Right ventricle myocardium superior (tissue), 1 donor: ENCODE measurements around the gene CCDC177. TPM values are rescaled to one million over a fixed set of nuclear protein-coding genes. Genes with fewer than 3 reads are reported as not detected.

Source experiments
- ATAC-seq: fragments of 200-7000 bp; cut with Tn5 transposase; one replicate; pipeline ENCODE4 v1.9.1; 2020; ENCODE audit warnings: mild to moderate bottlenecking; ENCODE audit not compliant: poor library complexity
- DNase-seq: peaks from one replicate; pipeline ENCODE4 v3.0.0-alpha.2; 2020
- intact Hi-C: fragments of 100-400 bp; cut with DNase I; formaldehyde crosslinking; loops from one replicate; pipeline ENCODE4 v1.11.2; 2022
- total RNA-seq: library from RNA; stranded (reverse); fragmentation: NEBNext Ultra II Directional; extraction: Animal tissue kit (Norgen Biotek cat#: 25700); gene quantifications from one replicate; pipeline ENCODE4 v1.2.1, GENCODE V29; 2021
- donor health status: DM: no; HTN: yes; CAD: no; lungs with severe emphysema.

Gene CCDC177
- total RNA-seq, 1 donor from 2014 or later: not detected

DNA sequence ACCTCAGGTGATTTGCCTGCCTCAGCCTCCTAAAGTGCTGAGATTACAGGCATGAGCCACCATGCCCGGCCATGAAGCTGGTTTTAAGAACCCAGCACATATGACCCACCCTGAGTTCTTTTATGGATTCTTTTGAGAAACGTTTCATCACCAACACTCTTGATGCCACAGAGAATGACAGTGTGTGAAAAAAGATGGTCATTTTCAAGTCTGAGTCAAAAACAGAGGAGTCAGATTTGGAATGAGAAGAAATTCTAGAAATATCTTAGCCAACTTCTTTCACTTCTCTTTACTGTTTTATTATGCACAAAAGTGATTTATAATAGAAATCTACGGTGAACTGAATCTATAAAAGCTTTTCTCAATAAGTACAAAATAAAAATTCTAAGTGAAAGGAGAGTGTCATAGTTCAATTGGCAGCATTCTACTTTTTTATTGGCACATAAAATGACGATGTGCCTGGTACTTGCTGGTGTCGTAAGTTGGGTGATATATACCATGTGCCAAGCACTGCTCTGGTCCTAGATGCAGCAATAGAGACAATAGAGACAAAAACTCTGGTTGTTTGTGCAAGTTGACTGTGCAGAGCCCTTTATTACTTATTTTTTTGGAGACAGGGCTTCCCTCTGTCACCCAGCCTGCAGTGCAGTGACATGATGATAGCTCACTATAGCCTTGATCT lies 33.9 kb downstream of the CCDC177 start:
- ATAC-seq (no peak), DNase-seq (no peak)
- intact Hi-C loops: no loop called here

DNA sequence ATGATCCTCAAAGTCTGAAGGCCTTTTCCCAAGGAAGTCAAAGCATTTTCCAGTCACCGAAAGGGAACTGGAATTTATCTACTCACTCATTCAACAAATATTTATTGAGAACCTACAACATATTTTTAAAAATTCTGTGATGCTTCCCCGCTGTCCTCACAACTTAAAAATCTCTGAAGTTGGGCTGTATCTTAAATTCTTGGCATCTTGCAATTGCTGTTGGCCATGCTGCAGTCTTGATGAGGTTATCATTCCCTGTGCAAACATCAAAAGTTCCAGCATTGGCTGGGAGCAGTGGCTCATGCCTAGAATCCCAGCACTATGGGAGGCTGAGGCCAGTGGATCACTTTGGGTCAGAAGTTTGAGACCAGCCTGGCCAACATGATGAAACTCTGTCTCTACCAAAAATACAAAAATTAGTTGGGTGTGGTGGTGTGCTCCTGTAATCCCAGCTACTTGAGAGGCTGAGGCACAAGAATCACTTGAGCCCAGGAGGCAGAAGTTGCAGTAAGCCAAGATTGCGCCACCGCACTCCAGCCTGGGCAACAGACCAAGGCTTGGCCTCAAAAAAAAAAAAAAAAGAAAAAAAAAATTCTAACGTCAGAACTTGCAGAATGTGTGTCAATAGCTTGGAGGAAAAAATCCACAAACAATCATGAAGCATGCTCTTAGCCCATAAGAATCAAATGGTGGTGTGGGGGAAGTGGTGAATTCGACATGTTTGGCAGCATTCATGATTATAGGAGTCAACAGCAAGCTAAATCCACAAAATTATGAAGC lies 34.9 kb downstream of the CCDC177 start:
- ATAC-seq (peak; percentile 27), DNase-seq (peak; percentile 64)
- intact Hi-C loops: no loop called here

DNA sequence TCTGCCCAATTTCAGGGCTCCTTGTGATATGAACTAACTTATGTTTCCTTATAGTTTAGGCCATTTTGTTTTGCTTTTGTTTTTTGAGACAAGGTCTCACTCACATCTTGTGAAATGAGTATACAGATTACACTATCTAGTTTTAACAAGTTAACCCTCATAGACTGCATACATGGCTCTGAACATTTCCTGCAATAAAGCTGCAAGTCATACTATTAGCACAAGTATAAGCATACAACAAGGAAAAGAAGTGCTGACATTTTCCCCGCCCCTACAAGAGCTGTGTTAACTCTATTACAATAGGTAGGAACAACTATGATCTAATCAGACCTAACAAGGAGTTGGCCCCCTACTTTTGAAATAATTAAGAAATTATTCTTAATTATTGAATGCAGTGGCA lies 35.9 kb downstream of the CCDC177 start:
- no peak for ATAC-seq
- DNase-seq: no peak
- intact Hi-C loops: no loop called here

DNA sequence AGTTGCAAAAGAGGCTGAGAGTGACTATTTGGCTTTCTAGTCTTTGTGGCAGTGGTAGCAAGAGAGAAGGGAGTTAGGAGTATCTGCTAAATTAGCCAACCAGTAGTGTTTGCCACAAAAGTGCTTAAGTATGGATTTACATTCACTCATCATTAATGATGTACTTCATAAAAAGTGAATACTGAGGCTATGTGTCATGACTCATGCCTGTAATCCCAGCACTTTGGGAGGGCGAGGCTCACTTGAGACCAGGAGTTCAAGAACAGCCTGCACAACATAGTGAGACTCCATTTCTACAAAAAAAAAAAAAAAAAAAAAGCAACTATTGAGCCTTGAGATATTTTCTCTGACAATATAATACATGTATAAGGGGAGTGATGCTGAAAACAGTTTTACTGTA lies 36.8 kb downstream of the CCDC177 start:
- intact Hi-C loops: no loop called here
- ATAC-seq: no peak

DNA sequence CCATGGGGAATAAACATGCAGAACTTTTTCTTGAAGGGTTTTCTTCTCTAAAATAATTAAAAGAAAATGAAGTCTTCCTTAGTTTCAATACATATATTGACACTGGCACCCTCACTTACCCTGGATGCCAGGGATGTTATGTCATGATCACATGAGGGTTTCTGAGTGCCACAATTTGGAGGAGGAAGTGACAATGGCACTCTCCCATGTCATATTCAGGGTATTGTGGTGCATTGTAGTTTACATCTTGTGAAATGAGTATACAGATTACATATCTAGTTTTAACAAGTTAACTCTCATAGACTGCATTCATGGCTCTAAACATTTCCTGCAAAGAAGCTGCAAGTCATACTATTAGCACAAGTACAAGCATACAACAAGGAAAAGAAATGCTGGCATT lies 37.7 kb downstream of the CCDC177 start:
- intact Hi-C loops: no loop called here
- DNase-seq (no peak), ATAC-seq (no peak)

More for the DNA sequence above, 36.8 kb downstream of the CCDC177 start:
- DNase-seq: no peak

DNA sequence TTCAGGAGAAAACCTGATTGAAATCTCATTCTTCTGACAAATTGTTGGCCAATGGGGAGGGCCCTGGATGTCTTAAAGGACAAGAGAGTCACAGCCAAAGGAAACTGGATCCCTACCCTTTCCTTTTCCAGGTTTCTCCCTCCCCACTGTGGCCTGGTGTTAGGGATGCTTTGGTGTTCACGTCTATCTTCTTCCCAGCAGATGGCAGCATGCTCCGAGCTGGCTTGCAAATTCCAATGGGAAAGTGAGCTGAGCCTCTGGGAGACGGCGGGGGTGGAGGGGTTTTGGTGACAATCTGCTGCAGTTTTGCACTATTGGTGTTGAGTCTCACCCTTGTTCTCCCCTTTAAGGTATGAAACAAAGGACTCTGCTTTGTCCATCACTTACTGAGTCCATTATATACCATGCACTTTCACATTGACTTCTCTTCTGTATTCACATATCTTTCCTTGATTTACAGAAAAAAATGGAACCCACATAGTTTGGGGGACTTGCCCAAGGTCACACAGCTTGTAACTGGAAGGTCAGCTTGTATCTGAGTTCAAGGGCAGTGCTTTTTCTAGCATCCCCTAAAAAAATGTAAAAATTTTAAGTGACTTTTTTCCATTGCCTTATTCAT lies 39.3 kb downstream of the CCDC177 start:
- ATAC-seq: peak; percentile 34
- intact Hi-C loops: no loop called here
- DNase-seq: no peak

DNA sequence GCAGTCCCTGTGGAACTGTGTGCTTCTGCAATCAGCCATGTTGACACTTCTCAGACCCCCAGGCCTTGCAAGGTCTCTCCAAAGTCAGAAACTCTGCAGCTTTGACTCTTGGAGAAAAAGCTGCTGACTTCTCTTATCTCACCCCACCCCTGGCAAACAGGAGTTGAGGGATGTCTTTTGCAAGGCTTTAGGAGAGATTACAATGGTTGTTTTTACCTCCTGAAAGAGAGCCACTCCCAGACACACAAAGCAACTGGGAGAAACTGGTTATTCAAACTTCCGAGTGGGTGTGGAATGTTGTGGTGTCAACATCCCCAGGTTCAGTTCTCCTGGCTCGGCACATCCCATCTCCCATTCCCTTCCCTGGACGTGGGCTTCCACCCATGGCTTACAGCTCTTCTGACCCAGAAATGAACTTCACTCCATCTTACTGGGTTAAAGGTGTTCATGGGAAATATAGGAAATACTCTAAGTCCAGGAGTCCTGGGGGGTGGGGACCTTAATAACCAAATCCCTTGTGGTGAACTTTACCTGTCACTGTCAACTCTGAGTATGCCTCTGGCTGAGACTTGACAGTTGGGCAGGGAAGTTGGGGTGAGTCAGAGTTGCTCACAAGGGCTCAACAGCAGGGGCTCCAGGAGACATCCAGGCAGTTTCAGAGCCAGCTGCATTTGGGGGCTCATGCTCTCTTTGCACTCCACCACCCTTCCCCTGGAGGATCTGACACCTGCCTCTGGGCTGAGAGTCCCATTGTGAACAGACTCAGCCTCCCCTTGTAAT lies 41.9 kb downstream of the CCDC177 start:
- intact Hi-C loops: no loop called here
- no peak for ATAC-seq

DNA sequence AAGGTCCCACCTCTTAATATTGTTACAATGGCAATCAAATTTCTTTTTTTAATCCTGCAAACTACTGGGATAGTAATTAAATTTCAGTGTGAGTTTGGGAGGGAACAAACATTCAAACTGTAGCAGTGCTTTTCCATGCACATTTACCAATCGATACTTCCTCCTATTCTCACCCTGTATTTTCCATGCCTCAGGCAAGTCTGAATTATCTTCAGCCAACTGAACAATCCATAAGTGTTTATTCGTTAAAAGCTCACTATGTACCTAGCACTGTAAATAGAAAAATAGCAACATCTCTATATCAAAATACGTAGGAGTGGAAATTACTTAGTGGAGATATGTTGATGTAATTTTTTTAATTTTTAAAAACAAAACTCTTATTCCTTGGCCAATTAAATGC lies 43.5 kb downstream of the CCDC177 start:
- ATAC-seq (no peak), DNase-seq (no peak)
- intact Hi-C loops: no loop called here

More for the DNA sequence above, 41.9 kb downstream of the CCDC177 start:
- no peak for DNase-seq

DNA sequence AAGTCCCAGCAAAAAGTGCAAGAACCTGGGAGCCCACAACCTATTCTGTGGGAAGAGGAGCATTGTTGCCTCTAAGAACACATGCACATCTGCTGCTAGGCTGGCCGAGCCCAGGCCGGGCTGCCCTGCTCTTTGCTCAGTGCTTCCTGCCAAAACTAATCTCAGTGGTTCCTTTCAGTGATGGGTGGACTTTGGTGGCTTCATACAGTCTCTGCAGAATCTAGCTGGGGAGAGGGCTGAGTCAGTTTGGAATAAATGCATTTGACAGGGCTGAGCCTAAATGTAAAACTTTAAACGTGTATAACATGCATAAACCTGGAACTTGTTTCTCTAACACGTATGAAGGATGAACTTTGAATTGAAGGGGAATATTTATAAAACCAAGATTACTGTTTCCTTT lies 44.6 kb downstream of the CCDC177 start:
- ATAC-seq (no peak), DNase-seq (no peak)
- intact Hi-C loops: no loop called here

DNA sequence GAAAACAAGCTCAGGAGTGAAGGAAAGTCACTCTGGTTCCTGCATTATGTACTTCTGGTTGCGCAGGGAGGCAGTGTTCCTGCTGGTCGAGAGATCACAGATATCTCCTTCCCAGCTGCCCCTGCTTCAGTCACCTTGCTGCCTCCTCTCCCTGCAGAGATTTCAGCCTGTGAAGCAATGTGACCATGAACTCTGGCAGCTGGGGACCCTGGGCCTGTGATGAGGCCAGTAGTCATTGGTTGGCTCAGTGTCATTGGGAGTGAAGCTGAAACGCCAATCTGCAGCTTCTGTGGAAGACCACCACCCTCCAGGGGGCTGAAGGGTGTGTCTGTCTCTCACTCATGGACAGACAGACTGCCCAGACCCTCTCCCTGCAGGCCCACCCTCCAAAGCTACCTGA lies 45.1 kb downstream of the CCDC177 start:
- intact Hi-C loops: no loop called here
- ATAC-seq (no peak), DNase-seq (no peak)

DNA sequence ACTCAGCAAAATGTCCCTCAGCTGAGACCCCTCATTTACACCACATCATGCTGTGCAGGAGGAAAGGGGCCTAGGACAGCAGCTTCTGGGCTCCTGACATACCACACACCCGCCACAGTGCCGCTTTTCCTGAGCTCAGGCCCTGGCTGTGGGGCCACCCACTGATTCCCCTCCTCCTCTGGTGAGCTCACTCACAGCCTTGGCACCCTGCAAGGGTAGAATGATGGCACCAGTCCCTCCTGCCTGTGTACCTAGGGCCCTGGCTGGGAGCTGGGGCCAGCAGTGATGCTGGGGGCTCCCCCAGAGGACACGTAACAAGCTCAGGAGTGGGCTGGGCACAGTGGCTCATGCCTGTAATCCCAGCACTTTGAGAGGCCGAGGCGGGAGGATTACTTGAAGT lies 45.7 kb downstream of the CCDC177 start:
- DNase-seq (no peak), ATAC-seq (no peak)
- intact Hi-C loops: no loop called here

DNA sequence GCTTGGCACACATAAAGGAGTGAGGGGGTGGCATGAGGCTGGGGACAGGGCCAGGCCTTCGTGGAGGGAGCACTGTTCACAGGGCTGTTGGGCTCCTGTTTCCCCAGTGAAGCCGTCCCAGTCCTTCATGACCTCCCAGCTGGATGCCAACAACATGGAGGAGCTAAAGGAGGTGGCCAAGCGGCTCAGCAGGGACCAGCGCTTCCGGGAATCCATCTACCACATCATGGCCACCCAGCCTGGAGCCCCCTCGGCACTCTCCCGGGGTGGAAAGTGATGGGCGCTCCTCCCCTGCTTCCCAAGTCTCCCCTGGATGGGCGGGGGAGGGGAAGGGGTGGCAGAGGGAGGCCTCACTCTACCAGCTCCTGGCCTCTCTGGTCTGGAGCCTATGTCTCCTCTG lies 46.5 kb downstream of the CCDC177 start:
- intact Hi-C loops: no loop called here
- ATAC-seq (no peak), DNase-seq (no peak)

DNA sequence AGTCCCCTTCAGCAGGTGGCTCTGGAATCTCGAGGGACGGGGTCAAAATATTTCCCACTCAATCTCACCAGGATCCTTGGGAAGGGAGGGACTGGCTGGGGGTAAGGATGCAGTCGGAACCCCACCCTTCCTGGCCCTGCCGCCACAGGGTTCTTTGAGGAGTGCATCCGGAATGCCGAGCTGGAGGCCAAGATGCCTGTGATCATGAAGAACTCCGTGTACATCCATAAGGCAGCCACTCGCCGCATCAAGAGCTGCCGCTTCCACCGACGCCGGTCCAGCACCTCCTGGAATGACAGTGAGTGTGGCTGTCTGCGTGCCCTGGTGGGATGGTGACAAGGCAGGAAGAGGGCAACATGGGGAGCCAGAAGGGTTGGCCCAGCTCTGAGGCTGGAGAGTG lies 47.0 kb downstream of the CCDC177 start:
- no peak for ATAC-seq
- intact Hi-C loops: no loop called here
- no peak for DNase-seq

DNA sequence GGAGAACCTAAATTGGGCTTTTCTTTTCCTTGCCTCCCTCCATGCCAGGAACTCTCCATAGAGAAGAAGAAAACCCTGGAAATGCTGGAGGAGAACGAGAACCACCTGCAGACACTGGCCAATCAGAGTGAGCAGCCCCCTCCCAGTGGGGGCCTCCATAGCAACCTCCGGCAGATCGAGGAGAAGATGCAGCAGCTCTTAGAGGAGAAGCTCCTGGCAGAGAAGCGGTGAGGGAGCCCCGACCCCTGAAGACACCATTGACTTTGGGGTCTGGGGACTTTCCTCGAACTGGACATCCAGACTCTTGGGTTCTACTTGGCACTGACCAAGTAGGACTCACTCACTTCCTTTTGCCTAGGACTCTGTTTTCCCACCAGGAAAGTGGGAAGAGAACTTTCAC lies 48.8 kb downstream of the CCDC177 start:
- DNase-seq: no peak
- intact Hi-C loops: no loop called here
- ATAC-seq: no peak

DNA sequence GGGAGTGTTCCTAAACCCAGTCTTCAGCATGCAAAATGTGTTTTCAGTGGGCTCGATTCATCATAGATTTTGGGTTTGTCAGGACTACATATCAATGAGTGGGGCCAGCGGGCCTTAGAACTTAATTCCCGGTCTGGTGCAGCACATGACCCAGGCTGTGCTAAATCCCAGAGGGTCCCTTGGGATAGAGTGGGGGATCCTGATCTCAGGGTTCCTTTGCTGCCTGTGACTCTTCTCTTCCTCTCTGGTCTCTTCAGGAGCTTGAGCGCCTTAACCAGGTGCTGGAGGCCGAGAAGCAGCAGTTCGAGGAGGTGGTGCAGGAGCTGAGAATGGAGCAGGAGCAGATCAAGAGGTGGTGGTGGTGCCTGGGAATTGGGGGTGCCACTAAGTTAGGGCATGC lies 52.6 kb downstream of the CCDC177 start:
- intact Hi-C loops: no loop called here
- DNase-seq: no peak
- ATAC-seq: no peak

Other genes starting within 250 kb of the CCDC177 start
- 102 TPM for gene ERH, start 176.6 kb downstream of the CCDC177 start, total RNA-seq
- 16.2 TPM for gene SLC39A9, start 176.2 kb downstream of the CCDC177 start, total RNA-seq
- 0.22 TPM for gene PLEKHD1, start 90.1 kb downstream of the CCDC177 start, total RNA-seq
- 20.8 TPM for gene SUSD6, start 36.7 kb upstream of the CCDC177 start, total RNA-seq
- gene SRSF5, start 192.3 kb upstream of the CCDC177 start, total RNA-seq: 134 TPM
- not detected for gene SLC10A1, start 222.4 kb upstream of the CCDC177 start, total RNA-seq